ENCODE measurements around the gene NR6A1. TPM values are rescaled to one million over a fixed set of nuclear protein-coding genes. Genes with fewer than 3 reads are reported as not detected.

Gene NR6A1
- total RNA-seq, 4 donors from 2014 or later, result 9.7 to 14.6 (median 12.5) TPM

- Histone ChIP-seq H3K27ac (peak overlapping the region in 3 of 4 donors; percentile 74 to 83 (median 80)), H3K36me3 (no peaks in the 10 kb centered on the region), H3K9me3 (no peaks in the 10 kb centered on the region), H3K4me3 (no peak overlapping the region), H3K27me3 (no peaks in the 10 kb centered on the region), H3K4me1 (peaks cover 11 to 26% (median 24%) of the 10 kb centered on the region in 4 donors)
- DNase-seq, result no peak
- in situ Hi-C loops (cut with MboI; ENCODE audit: low pct_ligation_motif_present in 1 of 4, low pct_unique_long_range_greater_than_20kb in 1 of 4, low sequenced_read_pairs in 3 of 4) (no loop called here), intact Hi-C loops (cut with DNase I; ENCODE audit: low total_unique reads) (no loop called here)
- TF ChIP-seq EP300 (IDR thresholded peaks at IDR 0.05; ENCODE audit: low read depth) (no peak), POLR2AphosphoS5 (IDR thresholded peaks at IDR 0.05) (no peak), POLR2A (IDR thresholded peaks at IDR 0.05) (no peak), CTCF (IDR thresholded peaks at IDR 0.05) (no peak)
- WGBS, 2 donors (ENCODE audit: low coverage in 1 of 2), result 72 to 90% methylated on average over 3 to 5 of the region's 5 CpGs
Measured at GRCh38 chr9:124814164-124814535, 43.0 kb upstream of the NR6A1 start.

GRCh38 chr9:124813501-124814163, 42.5 kb upstream of the NR6A1 start:
- Histone ChIP-seq H3K9me3 (no peaks in the 10 kb centered on the region), H3K27me3 (no peaks in the 10 kb centered on the region), H3K27ac (peak overlapping the region; percentile 13 to 83 (median 77)), H3K4me3 (no peak overlapping the region), H3K4me1 (peaks cover 11 to 26% (median 24%) of the 10 kb centered on the region in 4 donors), H3K36me3 (no peaks in the 10 kb centered on the region)
- intact Hi-C loops (cut with DNase I; ENCODE audit: low total_unique reads) (no loop called here), in situ Hi-C loops (cut with MboI; ENCODE audit: low pct_ligation_motif_present in 1 of 4, low pct_unique_long_range_greater_than_20kb in 1 of 4, low sequenced_read_pairs in 3 of 4) (no loop called here)
- TF ChIP-seq POLR2AphosphoS5 (IDR thresholded peaks at IDR 0.05) (no peak), EP300 (IDR thresholded peaks at IDR 0.05; ENCODE audit: low read depth) (no peak), POLR2A (IDR thresholded peaks at IDR 0.05) (no peak), CTCF (IDR thresholded peaks at IDR 0.05) (no peak)
- DNase-seq, result no peak
- 50 to 78% methylated on average over 1 to 11 of the region's 11 CpGs for WGBS, 2 donors (ENCODE audit: low coverage in 1 of 2)

DNA sequence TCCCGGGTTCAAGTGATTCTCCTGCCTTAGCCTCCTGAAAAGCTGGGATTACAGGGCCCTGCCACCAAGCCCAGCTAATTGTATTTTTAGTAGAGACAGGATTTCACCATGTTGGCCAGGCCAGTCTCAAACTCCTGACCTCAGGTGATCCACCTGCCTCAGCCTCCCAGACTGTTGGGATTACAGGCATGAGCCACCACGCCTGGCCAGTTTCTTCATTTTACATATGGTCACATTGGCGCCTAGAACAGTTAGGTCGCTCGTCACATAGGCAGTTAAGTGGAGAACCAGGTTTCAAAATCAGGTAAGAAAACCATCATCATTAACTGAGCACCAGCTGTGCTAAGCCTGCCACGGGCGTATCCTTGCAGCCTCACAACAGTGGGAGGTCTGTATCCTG, 41.9 kb upstream of the NR6A1 start:
- intact Hi-C loops (cut with DNase I; ENCODE audit: low total_unique reads) (no loop called here), in situ Hi-C loops (cut with MboI; ENCODE audit: low pct_ligation_motif_present in 1 of 4, low pct_unique_long_range_greater_than_20kb in 1 of 4, low sequenced_read_pairs in 3 of 4) (no loop called here)
- Histone ChIP-seq H3K36me3 (no peaks in the 10 kb centered on the region), H3K4me1 (peaks cover 11 to 26% (median 24%) of the 10 kb centered on the region in 4 donors), H3K27me3 (no peaks in the 10 kb centered on the region), H3K4me3 (no peak overlapping the region), H3K27ac (peak overlapping the region; percentile 13 to 83 (median 77)), H3K9me3 (no peaks in the 10 kb centered on the region)
- 83% methylated on average over 7 of the region's 7 CpGs; no CpG with 5 or more reads in 1 of the 2 donors for WGBS, 2 donors (ENCODE audit: low coverage in 1 of 2)
- TF ChIP-seq EP300 (IDR thresholded peaks at IDR 0.05; ENCODE audit: low read depth), result no peak
- no peak for DNase-seq

GRCh38 chr9:124812441-124812876, 41.3 kb upstream of the NR6A1 start:
- TF ChIP-seq POLR2A (IDR thresholded peaks at IDR 0.05), result no peak
- no peak for TF ChIP-seq POLR2AphosphoS5 (IDR thresholded peaks at IDR 0.05)
- TF ChIP-seq EP300 (IDR thresholded peaks at IDR 0.05; ENCODE audit: low read depth), result no peak
- no peak for TF ChIP-seq CTCF (IDR thresholded peaks at IDR 0.05)
- in situ Hi-C loops (cut with MboI; ENCODE audit: low pct_ligation_motif_present in 1 of 4, low pct_unique_long_range_greater_than_20kb in 1 of 4, low sequenced_read_pairs in 3 of 4) (no loop called here), intact Hi-C loops (cut with DNase I; ENCODE audit: low total_unique reads) (no loop called here)
- Histone ChIP-seq H3K9me3 (no peaks in the 10 kb centered on the region), H3K36me3 (no peaks in the 10 kb centered on the region), H3K27ac (peak overlapping the region; percentile 13 to 83 (median 77)), H3K27me3 (no peaks in the 10 kb centered on the region), H3K4me3 (no peak overlapping the region), H3K4me1 (peaks cover 11 to 26% (median 24%) of the 10 kb centered on the region in 4 donors)
- WGBS, 2 donors (ENCODE audit: low coverage in 1 of 2), result 58 to 100% methylated on average over 1 to 6 of the region's 6 CpGs
- DNase-seq, result peak; percentile 47
